Mucosa of stomach (tissue), 1 donor: ENCODE data around the gene PCDHGB7.

Experiments used
- H3K27me3 ChIP-seq: one replicate; pipeline ENCODE4 v1.7.0; 2013; ENCODE audit warnings: mild to moderate bottlenecking, low read length; ENCODE audit not compliant: control insufficient read depth, insufficient read depth
- H3K36me3 ChIP-seq: one replicate; pipeline ENCODE4 v1.7.0; 2013; ENCODE audit warnings: low read length; ENCODE audit not compliant: control insufficient read depth, insufficient read depth
- H3K4me1 ChIP-seq: one replicate; pipeline ENCODE4 v1.7.0; 2013; ENCODE audit warnings: mild to moderate bottlenecking, low read length; ENCODE audit not compliant: control insufficient read depth, insufficient read depth
- H3K4me3 ChIP-seq: one replicate; pipeline ENCODE4 v1.7.0; 2013; ENCODE audit warnings: low read length
- H3K9ac ChIP-seq: one replicate; pipeline ENCODE4 v1.7.0; 2013; ENCODE audit warnings: mild to moderate bottlenecking, low read length, moderate library complexity
- H3K9me3 ChIP-seq: one replicate; pipeline ENCODE4 v1.7.0; 2013; ENCODE audit warnings: mild to moderate bottlenecking, low read length, moderate library complexity; ENCODE audit not compliant: control insufficient read depth
- donor health status: Pancreatic carcinoma.

The PCDHGB7 gene

DNA sequence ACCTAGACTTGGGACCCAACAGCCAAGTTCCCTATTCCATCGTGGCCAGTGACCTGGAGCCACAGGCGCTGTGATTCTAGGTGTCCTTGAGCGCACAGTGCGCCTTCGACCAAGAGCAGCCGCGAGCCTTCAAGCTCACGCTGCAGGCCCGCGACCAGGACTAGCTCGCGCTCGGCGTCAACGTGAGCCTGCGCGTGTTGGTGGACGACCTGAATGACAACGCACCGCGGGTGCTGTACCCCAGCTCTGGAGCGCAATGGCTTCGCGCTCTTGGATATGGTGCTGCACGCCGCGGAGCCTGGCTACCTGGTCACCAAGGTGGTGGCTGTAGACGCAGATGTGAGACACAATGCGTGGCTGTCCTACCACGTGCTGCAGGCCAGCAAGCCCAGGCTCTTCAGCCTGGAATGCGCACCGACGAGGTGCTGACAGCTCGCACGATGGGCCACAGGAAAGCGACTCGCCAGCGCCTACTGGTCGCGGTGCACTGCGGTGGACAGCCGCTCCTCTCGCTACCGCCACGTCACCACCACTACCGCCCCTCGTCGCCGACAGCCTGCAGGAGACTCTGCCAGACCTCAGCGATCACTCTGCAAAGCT is 24.2 kb downstream of the PCDHGB7 start:
- Histone ChIP-seq H3K27me3 (no peaks in the 10 kb centered on the region), H3K9ac (no peak overlapping the region), H3K4me1 (no peaks in the 10 kb centered on the region), H3K9me3 (peaks cover 14% of the 10 kb centered on the region), H3K36me3 (no peaks in the 10 kb centered on the region), H3K4me3 (no peak overlapping the region)

DNA sequence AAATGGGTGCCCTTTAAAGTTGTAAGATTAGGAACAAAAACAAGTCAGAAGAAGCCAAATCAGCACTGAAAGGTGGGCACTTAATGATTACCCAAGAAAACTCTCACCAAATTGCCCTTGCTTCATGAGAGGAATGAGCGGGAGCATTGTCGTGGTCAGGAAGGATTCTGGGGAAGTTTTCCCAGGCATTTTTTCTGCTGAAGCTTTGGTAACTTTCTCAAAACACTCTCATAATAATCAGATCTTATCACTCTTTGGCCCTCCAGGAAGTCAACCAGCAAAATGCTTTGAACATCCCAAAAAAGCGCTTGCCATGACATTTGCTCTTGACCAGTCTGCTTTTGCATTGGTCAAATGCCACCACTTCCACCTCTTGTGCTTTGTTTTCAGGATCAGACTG is 47.9 kb downstream of the PCDHGB7 start:
- Histone ChIP-seq H3K4me1 (no peaks in the 10 kb centered on the region), H3K36me3 (no peaks in the 10 kb centered on the region), H3K4me3 (no peak overlapping the region), H3K9ac (no peak overlapping the region), H3K27me3 (no peaks in the 10 kb centered on the region), H3K9me3 (no peaks in the 10 kb centered on the region)
